HG03196 (cell line): ENCODE results near the gene ARMCX2.
A peak's percentile ranks its signal among the peaks of the same experiment; 100 is the strongest.
"Not testable (repeated sequence)": the region's sequence is repeated elsewhere in the genome, so short reads cannot be mapped to it uniquely, and the experiment has no call there.

Experiments used
- ATAC-seq: cut with Tn5 transposase; IDR thresholded peaks from one replicate; pipeline ENCODE4 v1.9.1; 2021; ENCODE audit not compliant: unreplicated experiment

The ARMCX2 gene

DNA sequence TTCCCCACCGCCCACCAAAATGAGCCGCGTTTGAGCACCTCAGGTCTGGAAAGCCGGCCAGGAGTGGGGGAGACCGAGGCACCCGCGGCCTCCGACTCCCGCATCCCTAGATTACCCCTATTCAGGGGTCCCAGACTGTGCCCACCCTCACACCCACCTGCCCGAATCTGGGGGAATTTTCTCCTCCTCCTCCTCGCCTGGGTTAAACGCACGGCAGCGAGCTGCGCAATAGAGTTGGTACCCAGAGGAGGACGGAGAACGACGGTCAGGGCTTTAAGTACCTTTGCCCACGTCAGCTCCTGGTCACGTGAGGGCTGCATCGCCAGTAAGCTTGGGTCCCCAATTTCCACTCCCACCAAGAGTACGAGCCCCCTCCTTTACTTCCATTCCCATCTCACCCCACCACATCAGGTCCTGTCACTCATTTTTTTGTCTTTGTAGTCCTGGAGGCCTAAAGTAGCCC is at the start of gene ARMCX2:
TSS of gene ARMCX2 (minus strand) at position 250 of the 463 bp plus-strand sequence. CDS start 2,262 bp downstream, outside the sequence.
- peak; percentile 48 for ATAC-seq

DNA sequence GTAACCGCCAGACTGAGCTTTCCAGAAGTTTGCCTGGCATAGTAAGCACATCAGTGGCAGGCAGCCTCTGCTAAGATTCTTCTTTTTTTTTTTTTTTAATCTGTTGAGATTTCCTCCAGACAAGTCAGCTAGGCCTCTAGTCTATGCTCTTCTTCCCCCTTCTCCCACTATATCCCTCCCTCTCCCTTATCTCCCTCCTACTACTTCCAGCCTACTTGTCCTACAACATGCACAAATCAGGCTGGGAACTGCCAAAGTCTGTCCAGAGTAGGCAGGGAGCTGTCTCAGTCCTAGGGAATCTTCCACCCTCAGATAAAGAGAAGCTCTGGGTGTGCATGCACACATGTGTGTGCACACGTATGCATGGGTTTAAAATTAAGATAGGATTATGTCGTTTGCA is 49.7 kb upstream of the ARMCX2 start:
- no peak for ATAC-seq

DNA sequence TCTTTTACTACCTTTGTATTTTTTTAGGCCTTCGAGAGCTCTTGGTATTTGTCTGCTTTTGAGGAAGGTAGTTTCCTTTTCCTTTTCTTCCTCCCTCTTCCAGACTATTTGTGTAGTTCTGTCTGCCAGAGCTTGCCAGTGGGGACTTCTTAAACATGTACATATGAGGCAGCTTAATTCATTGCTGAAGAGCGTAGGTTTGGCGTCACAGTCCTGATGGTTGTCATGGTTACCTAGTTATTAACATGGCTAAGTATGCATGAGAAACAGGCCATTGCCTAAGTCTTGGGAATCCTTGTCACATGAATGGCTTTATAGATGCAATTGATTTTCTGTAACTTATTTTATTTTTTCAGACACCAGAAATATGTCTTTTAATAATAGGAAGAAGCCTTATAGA is 48.5 kb upstream of the ARMCX2 start:
- no peak for ATAC-seq

DNA sequence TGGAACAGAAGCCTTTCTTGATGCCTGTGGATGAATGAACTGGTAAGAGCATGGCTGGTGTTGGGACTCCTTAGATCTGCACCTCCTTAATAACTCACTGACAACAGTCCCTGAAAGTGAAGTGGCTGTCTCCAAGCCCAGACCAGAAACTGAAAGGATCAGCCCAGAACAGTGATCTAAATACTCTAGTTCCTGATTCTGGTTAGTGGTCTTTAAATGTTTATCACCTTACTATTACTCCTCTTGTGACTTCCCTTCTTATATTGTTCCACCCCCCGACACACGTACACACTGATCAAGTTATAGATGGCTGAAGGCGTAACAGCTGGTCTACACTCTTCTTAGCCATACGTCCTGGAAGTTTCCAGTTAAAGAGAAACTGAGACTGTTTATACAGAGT is 33.8 kb upstream of the ARMCX2 start:
- peak; percentile 68 for ATAC-seq

DNA sequence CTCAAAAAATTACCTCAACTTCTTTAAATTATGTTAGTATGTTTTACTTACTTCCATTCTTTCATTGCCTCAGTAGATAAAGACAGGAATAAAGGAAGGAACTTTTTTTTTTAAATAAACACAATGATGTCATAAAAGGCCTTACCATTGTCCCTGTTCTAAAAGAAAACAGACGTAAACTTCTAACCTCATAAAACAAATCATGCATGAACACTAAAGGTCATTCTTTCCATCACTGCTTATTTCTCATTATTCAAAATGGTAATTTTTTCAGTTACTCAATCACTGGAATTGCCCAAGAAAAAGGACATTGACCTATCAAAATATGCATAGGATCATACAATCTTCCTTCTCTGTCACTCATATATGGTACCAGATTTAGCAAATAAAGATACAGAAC is 32.2 kb upstream of the ARMCX2 start:
- ATAC-seq, result no peak

DNA sequence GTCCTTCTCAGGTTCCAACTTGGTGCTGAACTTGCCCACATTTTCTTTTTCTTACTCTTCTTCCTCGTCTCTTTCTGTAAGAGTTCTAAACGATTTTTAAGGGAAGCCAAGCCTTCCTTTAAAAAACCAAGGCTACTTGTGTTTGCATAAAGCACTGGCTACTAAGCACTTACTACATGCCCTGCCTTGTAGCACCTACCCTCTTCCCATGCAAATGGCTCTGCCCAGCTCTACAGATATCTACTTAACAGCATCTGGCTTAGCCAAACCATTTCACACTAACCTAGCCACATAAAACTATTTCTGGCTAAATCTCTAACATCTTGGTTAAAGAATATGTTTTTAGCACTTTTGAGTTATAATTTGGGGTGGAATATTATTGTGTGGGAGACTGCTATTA is 26.9 kb upstream of the ARMCX2 start:
- ATAC-seq, result no peak

DNA sequence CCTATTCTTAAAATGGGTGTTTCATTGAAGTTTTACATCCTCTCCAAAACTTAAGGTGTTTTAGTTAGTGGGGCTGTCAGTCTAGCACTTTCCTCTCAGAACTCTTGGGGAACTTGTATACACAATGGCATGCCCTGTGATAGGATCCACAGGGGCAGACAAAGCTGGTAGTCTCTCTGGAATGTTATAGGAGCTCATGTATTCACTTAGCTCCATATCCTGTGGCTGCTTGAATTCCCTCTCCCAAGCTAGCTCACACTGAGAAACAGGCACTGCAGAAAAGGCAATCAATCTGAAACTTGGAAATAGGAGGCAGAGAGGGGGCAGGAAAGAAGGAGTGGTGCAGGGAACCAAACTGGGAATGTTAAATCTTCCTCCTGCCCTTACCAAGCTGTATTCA is 26.3 kb upstream of the ARMCX2 start:
- no peak for ATAC-seq

DNA sequence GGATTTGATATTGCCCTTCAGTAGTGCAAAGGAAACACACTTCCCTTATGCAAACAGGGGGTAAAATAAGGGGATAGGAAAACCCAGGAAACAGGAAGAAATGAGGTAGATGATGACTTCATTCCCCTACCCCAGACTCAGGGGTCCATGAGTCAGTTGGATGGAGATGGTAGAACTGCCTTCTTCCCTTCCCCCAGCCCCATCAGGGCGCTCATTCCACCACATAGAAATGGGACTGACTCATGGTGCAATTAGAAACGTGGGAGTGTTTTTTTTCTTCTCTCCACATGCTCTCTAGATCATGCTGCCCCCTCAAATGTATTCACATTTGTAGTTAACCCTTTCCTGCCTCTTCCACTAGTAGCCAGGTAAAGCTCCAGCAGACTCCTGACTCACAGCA is 23.1 kb upstream of the ARMCX2 start:
- no peak for ATAC-seq

DNA sequence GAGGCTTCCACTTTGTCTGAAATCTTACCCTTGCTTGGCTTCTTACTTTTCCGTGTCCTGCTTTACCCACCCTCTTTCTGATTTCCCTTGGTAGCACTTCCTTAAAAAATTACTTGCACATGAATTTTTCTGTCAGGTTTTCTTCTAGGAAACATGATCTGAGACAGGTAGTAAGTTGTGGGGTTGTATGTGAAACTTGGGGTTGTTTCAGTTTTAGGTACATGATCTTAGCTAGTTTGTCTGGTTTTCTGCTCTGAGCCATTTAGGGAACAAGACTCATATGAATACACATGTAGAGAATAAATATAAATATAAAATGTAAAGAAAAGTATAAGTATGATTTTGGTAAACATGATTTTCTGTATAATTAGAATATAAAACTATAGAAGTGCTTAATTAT is 17.4 kb upstream of the ARMCX2 start:
- ATAC-seq, result no peak

DNA sequence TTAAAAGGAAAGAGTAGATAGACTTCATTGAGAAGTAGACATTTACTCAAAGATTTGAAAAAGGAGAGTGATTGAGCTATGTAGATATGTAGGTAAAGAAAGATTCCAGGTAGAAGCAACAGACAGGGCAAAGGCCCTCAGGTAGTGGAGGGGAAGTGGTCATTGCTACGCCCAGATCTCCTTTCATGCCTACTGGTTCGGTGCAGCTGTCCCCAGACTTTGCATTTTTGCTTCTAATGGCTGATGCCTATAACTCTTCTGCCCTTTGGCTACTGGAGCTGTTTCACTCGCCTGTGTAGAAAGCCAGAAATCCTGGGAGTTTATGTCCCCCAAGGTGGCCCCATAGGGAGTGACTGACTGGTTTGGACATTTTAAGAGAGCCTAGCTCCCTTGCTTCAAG is 16.9 kb upstream of the ARMCX2 start:
- no peak for ATAC-seq

DNA sequence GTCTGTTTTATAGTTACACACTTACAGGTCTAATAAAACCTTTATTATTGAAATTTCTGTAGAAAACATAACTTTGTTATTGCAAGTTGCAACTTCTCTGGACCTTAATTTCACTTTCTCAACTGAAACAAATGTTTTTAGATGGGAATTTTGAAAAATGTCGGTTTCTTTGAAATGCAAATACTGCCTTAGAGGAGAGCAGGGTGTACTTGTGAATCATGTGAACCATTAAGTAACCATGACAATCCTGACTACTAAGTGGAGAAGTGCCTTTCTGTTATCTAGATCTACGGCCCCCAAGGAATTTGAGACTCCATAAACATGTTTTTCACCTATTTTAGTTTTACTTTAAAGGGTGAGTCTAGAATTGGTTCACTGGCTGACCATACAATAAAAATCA is 8.5 kb upstream of the ARMCX2 start:
- ATAC-seq, result no peak

DNA sequence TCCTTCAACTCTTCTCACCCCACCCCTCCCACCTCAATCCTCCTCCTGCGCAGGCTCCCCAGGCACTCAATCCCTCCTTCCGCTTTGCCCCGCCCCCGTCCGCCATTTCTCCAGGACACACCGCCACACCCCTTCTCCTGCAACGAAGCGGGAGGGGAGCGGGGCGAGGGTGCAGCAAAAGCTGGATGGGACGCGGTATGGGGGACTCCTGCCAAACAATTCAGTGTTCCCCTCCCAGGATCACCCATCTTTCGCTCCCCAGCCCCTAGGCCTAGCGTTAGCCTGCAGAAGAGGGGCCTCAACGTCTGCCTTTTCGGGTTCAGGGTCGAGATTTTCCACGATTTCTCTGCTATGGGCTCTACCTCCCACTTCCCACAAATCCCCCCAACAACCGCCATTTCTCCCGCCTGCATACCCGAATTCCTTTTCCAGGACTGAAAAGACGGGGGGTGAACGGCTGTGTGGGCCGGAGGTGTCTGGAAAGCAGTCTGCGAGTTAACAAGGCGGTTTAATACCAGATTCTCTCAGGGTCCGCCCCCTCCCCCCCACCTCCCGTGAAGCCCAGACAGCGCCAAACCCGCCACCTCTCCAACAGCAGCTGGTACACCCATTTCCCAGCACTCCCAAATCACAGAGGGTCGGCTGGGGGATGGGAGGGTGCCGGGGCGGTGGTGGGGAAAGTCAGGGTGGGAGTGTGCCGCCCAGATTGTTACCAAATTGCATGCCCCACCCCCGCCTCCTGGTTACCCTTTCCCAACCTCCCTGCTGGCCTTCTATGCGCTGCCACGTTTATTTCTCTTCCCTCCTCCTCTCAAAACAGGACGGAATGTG is 774 bp downstream of the ARMCX2 start:
- peak; percentile 66 for ATAC-seq

DNA sequence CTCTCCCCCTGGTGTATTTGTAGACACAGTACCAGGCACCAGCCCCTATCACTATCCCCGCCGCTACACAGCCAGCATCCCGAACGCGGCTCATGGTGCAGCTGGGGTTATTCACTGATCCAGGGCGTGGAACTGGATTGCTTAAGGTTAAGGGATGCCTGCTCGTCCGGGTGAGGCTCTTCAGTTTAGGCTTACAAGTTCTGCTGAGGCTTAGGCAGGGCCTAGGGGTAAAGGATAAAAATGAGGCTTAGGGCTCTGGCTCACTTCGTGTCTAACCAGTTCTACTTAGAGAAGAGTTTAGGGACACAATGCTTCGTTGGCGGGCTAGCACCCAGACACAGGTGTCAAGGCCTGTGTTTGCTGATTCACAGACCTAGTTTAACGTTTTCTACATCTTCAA is 2.2 kb downstream of the ARMCX2 start:
- ATAC-seq, result no peak

DNA sequence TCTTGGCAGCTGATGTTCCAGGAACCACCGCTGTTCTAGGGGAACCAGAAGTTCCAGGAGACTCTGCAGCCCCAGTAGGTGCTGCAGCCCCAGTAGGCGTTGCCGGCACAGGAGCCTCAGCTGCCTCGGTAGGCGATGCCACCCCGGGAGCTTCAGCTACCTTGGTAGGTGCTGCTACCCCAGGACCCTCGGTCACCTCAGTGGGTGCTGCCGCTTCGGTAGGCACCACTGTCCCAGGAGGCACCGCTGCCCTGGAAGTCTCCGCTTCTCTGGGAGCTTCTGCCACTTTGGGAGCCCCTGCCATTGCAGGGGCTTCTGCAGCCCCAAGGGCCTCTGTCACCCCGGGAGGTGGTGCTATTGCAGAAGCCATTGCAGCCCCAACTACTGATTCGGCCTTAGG is 2.8 kb downstream of the ARMCX2 start:
- ATAC-seq, result no peak

DNA sequence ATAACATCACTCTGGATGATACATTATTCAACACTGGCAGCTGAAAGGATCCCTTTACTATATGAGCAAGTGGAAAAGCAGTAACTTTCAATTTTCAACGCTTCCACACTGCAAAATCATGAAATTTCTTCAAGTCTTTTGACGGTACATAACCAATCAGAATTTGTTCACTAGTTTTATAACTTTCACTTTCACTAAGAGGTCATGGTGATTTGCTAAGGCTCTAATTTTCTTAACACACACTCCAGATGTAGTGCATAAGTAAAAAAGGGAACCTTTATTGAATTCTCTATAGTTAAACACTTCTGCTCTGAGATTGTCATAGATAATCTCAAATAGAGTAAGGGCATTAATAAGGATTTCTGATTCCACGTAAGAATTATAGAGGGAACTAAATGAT is 4.1 kb downstream of the ARMCX2 start:
- ATAC-seq, result no peak

DNA sequence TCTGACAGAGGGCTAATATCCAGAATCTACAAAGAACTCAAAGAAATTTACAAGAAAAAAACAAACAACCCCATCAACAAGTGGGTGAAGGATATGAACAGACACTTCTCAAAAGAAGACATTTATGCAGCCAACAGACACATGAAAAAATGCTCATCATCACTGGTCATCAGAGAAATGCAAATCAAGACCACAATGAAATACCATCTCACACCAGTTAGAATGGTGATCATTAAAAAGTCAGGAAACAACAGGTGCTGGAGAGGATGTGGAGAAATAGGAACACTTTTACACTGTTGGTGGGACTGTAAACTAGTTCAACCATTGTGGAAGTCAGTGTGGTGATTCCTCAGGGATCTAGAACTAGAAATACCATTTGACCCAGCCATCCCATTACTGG is 11.9 kb downstream of the ARMCX2 start:
- ATAC-seq, result not testable (repeated sequence)

DNA sequence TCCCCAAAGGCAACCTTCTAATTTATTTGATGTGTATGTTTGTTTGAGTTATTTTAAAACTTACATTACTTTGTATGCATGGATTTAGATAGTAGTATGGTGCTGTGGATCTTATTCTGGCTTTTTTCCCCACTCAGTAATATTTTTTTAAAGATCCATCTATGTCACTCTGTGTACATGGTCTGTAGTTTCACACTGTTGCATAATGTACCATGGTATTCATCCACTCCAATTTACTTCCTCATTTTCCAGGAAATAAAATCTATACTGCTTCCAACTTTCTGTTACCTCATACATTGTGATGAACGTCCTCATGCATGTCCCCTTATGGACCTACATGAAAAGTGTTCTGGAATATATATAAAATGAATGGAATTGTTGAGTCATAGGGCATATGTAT is 17.6 kb downstream of the ARMCX2 start:
- no peak for ATAC-seq

DNA sequence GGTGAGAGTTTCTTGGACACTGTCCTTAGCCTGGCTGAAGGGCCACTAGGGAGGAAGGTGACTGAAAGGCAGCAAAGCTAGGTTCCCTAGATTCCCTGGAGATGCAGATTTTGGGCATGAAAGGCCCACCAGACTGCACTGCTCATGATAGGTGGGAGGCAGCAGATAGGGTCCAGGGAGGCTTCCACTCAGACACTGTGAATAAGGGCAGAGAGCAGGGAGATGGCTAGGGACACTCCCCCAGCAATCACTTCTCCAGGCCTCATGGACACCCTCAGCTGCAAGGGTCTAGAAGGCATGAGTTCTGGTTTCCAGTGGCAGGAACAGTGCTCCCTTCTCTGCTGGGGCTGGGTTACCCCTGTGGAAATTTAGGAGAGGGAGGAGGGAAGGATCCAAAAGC is 20.1 kb downstream of the ARMCX2 start:
- no peak for ATAC-seq

DNA sequence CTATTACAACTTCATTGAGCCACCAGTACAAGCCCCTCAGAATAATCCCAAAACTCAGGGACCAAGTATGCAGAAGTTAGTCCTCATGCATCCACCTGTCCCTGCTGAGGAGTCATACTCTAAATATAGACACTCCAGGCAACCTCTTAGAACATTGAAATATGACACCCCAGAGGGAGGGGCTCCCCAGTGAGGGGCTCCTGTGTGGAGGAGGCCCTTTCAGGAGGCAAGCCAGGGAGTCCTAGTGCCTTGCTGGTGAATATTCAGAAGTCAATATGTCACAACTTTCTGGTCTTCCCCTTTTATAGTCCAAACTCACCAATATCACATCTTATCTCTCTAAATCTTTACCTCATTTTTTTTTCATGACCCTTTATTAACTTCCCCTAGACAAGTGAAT is 40.3 kb downstream of the ARMCX2 start:
- ATAC-seq, result no peak

DNA sequence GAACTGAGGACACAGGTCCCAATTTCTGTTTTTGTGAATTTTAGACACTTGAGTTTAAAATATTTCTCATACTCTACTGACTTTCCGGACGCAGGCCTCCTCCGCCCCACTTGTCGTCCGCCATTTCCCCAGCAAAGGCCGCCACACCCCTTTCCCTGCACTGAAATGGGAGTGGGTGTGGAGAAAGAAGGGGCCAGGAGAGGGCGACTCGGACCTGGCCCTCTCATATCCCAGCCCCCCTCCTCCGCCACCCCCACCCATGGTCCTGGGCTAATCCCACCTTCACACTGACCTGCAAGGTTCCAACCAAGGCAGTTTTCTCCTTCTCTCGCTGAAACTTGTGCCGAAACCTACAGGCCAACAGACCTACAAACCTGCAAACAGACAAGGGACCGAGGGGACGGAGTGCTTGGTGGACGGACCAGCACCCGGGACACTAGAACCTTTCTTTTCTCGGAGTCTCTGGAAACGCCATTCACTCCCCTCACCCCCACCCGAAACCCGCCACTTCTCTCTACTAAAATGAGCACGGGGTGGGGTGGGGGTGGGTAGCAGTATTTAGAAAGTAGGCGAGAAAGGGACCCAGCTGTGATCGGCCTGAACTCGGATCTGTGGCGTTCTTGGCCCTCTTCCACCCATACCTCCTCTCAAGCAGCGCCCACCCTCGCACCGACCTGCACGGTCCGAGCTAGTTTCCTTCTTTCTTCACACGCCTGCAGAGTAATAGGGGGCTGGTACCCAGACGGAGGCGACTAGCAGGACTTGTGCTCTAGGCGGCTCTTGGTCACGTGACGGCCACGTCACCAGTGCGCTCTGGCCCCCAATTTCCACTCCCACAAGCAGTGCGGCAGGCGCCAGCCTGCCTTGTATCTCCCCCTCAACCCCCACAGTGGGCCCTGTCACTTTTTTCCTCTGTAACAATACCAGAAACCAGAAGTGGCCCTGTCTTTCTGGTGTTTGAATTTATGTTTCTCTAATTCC is 42.1 kb downstream of the ARMCX2 start, which contains the start of gene ARMCX6:
TSS of gene ARMCX6 (minus strand) at position 790 of the 981 bp plus-strand sequence. CDS start 1,380 bp downstream, outside the sequence.
- peak; percentile 96 for ATAC-seq

DNA sequence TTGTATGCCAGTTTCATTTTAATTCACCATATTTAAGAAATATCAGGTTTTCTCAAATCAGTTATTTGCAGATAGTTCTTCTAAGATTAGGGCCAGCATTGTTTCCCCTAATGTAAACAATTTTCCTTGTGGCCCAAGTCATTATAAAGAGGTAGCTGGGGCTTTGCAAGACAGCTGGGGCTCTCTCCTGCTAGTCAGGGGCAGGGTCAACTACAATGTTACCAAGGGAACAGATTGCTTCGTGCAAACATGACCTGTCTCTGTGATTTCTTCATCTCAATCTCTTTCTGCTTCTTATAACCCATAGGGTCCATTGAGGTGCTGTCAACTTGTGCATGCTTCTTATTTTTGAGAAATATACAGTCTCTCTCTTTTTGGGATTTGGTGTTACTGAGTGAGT is 53.9 kb downstream of the ARMCX2 start:
- no peak for ATAC-seq
